Ovary (tissue), 9 donors: Measurements from ENCODE around the gene IHH. TPM values are rescaled to one million over a fixed set of nuclear protein-coding genes. Genes with fewer than 3 reads are reported as not detected.

Experiments used
- DNase-seq, 5 donors: peaks; one replicate each; pipeline ENCODE4 v3.0.0-alpha.2; 2019 to 2020
- H3K27ac ChIP-seq, 2 donors: fragments of 200-600 bp; one replicate each; pipeline versions ENCODE4 v1.5.1 to v1.8.0; 2019 to 2022
- H3K27me3 ChIP-seq: fragments of 200-600 bp; one replicate; pipeline ENCODE4 v1.8.0; 2022
- H3K36me3 ChIP-seq: fragments of 200-600 bp; sonication (generic); one replicate; pipeline ENCODE4 v1.5.1; 2019
- H3K4me1 ChIP-seq: one replicate; pipeline ENCODE4 v1.8.1; 2013; ENCODE audit warnings: mild to moderate bottlenecking, moderate library complexity; ENCODE audit not compliant: insufficient read depth
- H3K4me3 ChIP-seq: fragments of 200-600 bp; sonication (generic); one replicate; pipeline ENCODE4 v1.5.1; 2017
- H3K9me3 ChIP-seq, 2 donors: fragments of 200-600 bp in 1 of 2; sonication (generic) in 1 of 2; one replicate each; pipeline versions ENCODE4 v1.5.1 to v1.8.1; 2013 to 2019; ENCODE audit warnings: mild to moderate bottlenecking in 1 of 2, moderate library complexity in 1 of 2
- CTCF ChIP-seq, 3 donors: fragments of 450-650 bp in 2 of 3; fragments of 200-600 bp in 1 of 3; IDR thresholded peaks; one replicate each; pipeline versions ENCODE4 v1.5.1 to v1.8.0; 2016 to 2022; ENCODE audit warnings: antibody characterized with exemption in 3 of 3, mild to moderate bottlenecking in 1 of 3
- EP300 ChIP-seq: sonication (generic); formaldehyde crosslinking; IDR thresholded peaks from one replicate; pipeline ENCODE4 v1.6.1; 2017; ENCODE audit warnings: antibody characterized with exemption
- POLR2A ChIP-seq: fragments of 450-650 bp; IDR thresholded peaks from one replicate; pipeline ENCODE4 v1.6.1; 2017; ENCODE audit warnings: antibody characterized with exemption, mild to moderate bottlenecking, moderate library complexity
- WGBS, 3 donors: extraction: QIAGEN DNeasy Blood & Tissue Kit in 1 of 3; methylation state at CpG; one replicate each; pipeline versions ENCODE4 v1.1.5 to v1.1.7; 2013 to 2017; 5-methylcytosine and 5-hydroxymethylcytosine counted together
- intact Hi-C, 4 donors: fragments of 100-400 bp; cut with DNase I; formaldehyde crosslinking; loops; one replicate each; pipeline versions ENCODE4 v1.11.0 to v1.15.1; 2022 to 2023
- polyA plus RNA-seq, 2 donors: library from polyadenylated mRNA; stranded (reverse); fragments of 200-250 nt in 1 of 2; fragments of 350-450 nt in 1 of 2; fragmentation: Illumina TruSeq in 1 of 2; extraction: RNeasy Lipid Tissue Mini Kit (QIAGEN cat#74804) in 1 of 2; gene quantifications; one replicate each; pipeline ENCODE4 v1.2.3, GENCODE V29; 2013 to 2014
- total RNA-seq, 7 donors: library from RNA; depleted of rRNA in 2 of 7; stranded (reverse); fragments of >200 nt in 2 of 7; fragmentation: NEBNext Ultra II Directional in 3 of 7; extraction: Animal tissue kit (Norgen Biotek cat#: 25700) in 3 of 7; gene quantifications; one replicate each; pipeline versions ENCODE4 v1.1.0 to v1.2.4, GENCODE V29; 2016 to 2023
- donor health status: DM: no; HTN: no; CAD: no; lungs with moderate emphysema.
- donor health status: DM: no; HTN: no; CAD: no.
- donor health status: Bipolar disorder and iron deficiency.
- donor health status: DM: yes; HTN: yes; CAD: no.
- donor health status: DM: no; HTN: no; CAD: no.
- donor health status: DM: yes; HTN: yes; CAD: no.

The IHH gene
- total and polyA plus RNA-seq, 9 donors = 0.12 to 1.6 (median 0.36) TPM; not detected in 4

- no peak for TF ChIP-seq POLR2A
- no peak for TF ChIP-seq CTCF (IDR thresholded peaks at IDR 0.05)
- TF ChIP-seq EP300 = no peak
- H3K27ac ChIP-seq = no peak overlapping the region
- H3K4me3 ChIP-seq = no peak overlapping the region
- no peak for DNase-seq
- H3K9me3 ChIP-seq = no peaks in the 10 kb centered on the region
- H3K36me3 ChIP-seq = no peaks in the 10 kb centered on the region
- H3K4me1 ChIP-seq = no peaks in the 10 kb centered on the region
- no peaks in the 10 kb centered on the region for H3K27me3 ChIP-seq
- intact Hi-C loops = no loop called here
These were observed 24.1 kb upstream of the IHH start for GRCh38 chr2:219084791-219085190.

- peak in 2 of 5 donors; percentile 30 to 40 for DNase-seq
- no peak overlapping the region for H3K27ac ChIP-seq
- no peaks in the 10 kb centered on the region for H3K9me3 ChIP-seq
- H3K36me3 ChIP-seq = no peaks in the 10 kb centered on the region
- no peak overlapping the region for H3K4me3 ChIP-seq
- intact Hi-C loops = no loop called here
- TF ChIP-seq EP300 = no peak
- TF ChIP-seq POLR2A = no peak
- no peak for TF ChIP-seq CTCF (IDR thresholded peaks at IDR 0.05)
- no peaks in the 10 kb centered on the region for H3K27me3 ChIP-seq
- no peaks in the 10 kb centered on the region for H3K4me1 ChIP-seq
- WGBS, 3 donors = 64 to 70% (median 69%) methylated on average over 5 of the region's 5 CpGs
These were observed 21.7 kb upstream of the IHH start for GRCh38 chr2:219082332-219082958.

- Histone ChIP-seq H3K27ac (no peak overlapping the region), H3K27me3 (no peaks in the 10 kb centered on the region), H3K4me3 (no peak overlapping the region), H3K9me3 (no peaks in the 10 kb centered on the region), H3K36me3 (no peaks in the 10 kb centered on the region), H3K4me1 (no peaks in the 10 kb centered on the region)
- intact Hi-C loops = no loop called here
- no peak for TF ChIP-seq EP300
- TF ChIP-seq CTCF (IDR thresholded peaks at IDR 0.05) = no peak
- TF ChIP-seq POLR2A = no peak
- no peak for DNase-seq
These were observed 21.1 kb upstream of the IHH start for GRCh38 chr2:219081701-219082331.

GRCh38 chr2:219081096-219081495 lies 20.4 kb upstream of the IHH start:
- H3K27ac ChIP-seq = no peak overlapping the region
- intact Hi-C loops = no loop called here

More at GRCh38 chr2:219081096-219081495, 20.4 kb upstream of the IHH start:
- Histone ChIP-seq H3K4me3 (no peak overlapping the region), H3K9me3 (no peaks in the 10 kb centered on the region), H3K27me3 (no peaks in the 10 kb centered on the region), H3K4me1 (no peaks in the 10 kb centered on the region), H3K36me3 (no peaks in the 10 kb centered on the region)
- no peak for TF ChIP-seq EP300
- TF ChIP-seq POLR2A = no peak
- no peak for TF ChIP-seq CTCF (IDR thresholded peaks at IDR 0.05)
- no peak for DNase-seq
- WGBS, 3 donors = 85 to 89% (median 88%) methylated on average over 7 of the region's 7 CpGs
